GM18873 (cell line): ENCODE measurements around the gene MAP3K14.

Source experiments
- ATAC-seq: cut with Tn5 transposase; IDR thresholded peaks from one replicate; pipeline ENCODE4 v1.9.1; 2021; ENCODE audit warnings: mild to moderate bottlenecking, moderate library complexity, moderate number of reproducible peaks; ENCODE audit not compliant: unreplicated experiment, low FRiP score

The MAP3K14 gene

GRCh38 chr17:45238155-45238774 is 78.6 kb downstream of the MAP3K14 start:
- ATAC-seq = no peak

- ATAC-seq = no peak
These were observed 79.1 kb downstream of the MAP3K14 start for GRCh38 chr17:45237686-45238085.

GRCh38 chr17:45236282-45236606 is 80.6 kb downstream of the MAP3K14 start:
- ATAC-seq = no peak

- no peak for ATAC-seq
These were observed 81.2 kb downstream of the MAP3K14 start for GRCh38 chr17:45235416-45236281.

GRCh38 chr17:45234641-45235415 is 82.0 kb downstream of the MAP3K14 start:
- no peak for ATAC-seq

- no peak for ATAC-seq
These were observed 83.3 kb downstream of the MAP3K14 start for GRCh38 chr17:45233423-45233924.

GRCh38 chr17:45232514-45233422 is 84.1 kb downstream of the MAP3K14 start:
- no peak for ATAC-seq

GRCh38 chr17:45231481-45232116 is 85.2 kb downstream of the MAP3K14 start:
- no peak for ATAC-seq

GRCh38 chr17:45230787-45231480 is 85.9 kb downstream of the MAP3K14 start:
- ATAC-seq = no peak

- no peak for ATAC-seq
These were observed 86.4 kb downstream of the MAP3K14 start for GRCh38 chr17:45230410-45230786.

- ATAC-seq = no peak
These were observed 87.0 kb downstream of the MAP3K14 start for GRCh38 chr17:45229681-45230409.

GRCh38 chr17:45228763-45229539 is 87.9 kb downstream of the MAP3K14 start:
- ATAC-seq = peak; percentile 39

- ATAC-seq = no peak
These were observed 88.7 kb downstream of the MAP3K14 start for GRCh38 chr17:45227926-45228762.

- no peak for ATAC-seq
These were observed 89.5 kb downstream of the MAP3K14 start for GRCh38 chr17:45227101-45227925.

GRCh38 chr17:45226576-45226975 is 90.2 kb downstream of the MAP3K14 start:
- ATAC-seq = no peak

GRCh38 chr17:45225964-45226530 is 90.8 kb downstream of the MAP3K14 start:
- peak; percentile 30 for ATAC-seq
